Fibroblast of upper back skin (primary cell): Measurements from ENCODE around the gene FCN2.
"Not testable (repeated sequence)": the region's sequence is repeated elsewhere in the genome, so short reads cannot be mapped to it uniquely, and the experiment has no call there.

Experiments
- DNase-seq: peaks from one replicate; pipeline ENCODE4 v3.0.0-alpha.2; 2013

Gene FCN2

DNA sequence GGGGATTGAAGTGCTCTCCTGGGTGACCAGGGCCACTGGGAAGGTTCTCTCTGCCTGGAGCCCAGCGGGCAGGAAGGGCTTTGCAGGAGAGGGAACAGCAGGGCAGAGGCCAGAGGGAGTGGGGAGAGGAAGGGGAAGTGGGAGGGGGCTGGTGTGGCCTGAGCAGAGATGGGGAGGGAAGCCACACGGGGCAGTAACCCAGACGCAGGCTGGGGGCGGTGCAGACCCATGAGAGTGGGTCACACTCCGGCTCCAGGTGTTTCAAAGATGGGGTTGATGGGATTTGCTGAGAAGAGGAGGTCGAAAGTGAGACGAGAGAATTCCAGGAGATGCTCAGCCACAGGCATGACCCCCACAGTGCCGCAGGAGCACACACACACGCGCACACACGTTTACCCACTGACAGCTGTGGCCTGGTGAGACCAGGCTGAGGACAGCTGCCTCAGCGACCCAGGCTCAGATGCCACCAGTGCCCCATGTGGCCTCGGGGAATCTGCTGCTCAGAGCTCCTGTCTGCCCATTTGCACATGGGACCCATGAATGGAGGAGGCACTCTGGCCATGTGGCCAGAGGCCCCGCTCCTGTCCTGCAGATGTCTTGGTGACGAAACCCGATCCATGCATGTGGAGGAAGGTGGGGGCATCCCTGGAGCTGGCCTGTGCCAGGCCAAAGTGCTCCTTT, 32.7 kb upstream of the FCN2 start:
- DNase-seq: peak; percentile 31

DNA sequence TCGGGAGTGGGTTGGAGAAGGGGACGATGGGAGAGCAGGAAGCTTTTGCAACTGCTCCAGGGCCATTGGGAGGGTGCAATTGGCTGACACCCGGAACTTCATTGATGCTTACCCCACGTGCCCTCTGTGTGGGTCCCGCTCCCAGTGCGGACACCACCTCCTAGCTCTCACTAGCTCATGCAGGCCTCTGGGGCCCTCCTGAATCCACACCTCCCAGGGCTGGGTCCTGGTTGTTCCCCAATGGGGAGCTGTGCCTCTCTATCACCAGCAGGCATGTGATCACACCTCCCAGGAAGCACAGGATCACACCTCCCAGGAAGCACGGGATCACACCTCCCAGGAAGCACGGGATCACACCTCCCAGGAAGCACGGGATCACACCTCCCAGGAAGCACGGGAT, 32.1 kb upstream of the FCN2 start:
- peak; percentile 28 for DNase-seq

DNA sequence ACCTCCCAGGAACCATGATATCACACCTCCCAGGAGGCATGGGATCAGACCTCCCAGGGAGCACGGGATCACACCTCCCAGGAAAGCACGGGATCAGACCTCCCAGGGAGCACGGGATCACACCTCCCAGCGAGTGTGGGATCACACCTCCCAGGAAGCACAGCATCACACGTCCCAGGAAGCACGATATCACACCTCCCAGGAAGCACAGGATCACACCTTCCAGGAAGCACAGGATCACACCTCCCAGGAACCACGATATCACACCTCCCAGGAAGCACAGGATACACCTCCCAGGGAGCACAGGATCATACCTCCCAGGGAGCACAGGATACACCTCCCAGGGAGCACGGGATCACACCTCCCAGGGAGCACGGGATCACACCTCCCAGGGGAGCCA, 30.0 kb upstream of the FCN2 start:
- DNase-seq: no peak

DNA sequence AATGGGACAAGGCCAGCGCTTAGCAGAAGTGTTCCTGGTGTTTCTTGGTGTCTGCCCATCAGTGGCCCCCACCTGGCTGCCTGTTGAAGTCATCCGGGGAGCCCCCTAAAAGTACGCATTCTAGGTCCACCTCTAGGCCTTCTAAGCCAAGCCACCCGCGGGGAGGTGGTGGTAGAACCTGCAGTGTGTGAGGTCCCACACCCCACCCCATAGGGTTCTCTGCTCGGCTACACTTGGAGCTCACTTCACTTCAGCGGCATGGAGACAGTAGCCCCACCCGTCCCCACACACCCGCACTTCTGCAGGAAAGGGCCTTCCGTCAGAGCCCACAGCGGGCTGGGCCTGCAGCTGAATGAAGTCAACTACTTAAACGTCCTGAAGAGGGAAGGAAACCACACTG, 29.6 kb upstream of the FCN2 start:
- DNase-seq: no peak

DNA sequence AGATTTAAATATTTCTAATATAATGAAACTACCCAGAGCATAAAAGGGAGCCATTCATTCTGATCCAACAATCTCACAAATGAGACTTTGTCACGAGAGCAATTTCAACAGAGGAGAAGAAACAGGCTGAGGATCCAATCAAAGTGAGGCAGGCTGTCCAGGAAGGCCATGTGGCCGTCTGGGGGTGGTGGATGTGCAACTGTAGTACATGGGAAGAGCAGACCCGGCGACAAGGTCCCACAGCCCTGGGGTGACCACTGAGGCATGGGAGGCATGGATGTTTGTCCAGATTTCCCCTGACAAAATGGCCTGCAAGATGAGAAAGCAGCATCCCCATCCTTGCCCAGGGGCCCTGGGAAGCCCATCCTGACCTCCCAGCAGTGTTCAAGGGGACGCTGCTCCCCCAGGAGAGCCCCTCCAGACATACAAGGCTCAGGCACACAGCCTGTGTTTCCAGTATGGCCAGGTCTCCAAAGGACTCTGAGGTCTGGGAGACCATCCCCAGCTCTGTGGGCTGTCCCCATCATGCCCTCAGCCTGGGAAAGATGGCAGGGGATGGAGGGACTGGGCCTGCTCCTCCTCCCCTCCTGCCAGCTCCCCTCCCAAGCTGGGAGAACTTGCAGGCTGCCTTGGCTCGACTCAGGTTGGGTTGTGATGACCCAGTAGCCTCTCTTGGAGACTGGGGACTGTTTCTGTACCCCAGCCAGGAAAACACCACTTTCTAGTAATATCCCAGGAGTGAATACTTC, 27.5 kb upstream of the FCN2 start:
- no peak for DNase-seq

DNA sequence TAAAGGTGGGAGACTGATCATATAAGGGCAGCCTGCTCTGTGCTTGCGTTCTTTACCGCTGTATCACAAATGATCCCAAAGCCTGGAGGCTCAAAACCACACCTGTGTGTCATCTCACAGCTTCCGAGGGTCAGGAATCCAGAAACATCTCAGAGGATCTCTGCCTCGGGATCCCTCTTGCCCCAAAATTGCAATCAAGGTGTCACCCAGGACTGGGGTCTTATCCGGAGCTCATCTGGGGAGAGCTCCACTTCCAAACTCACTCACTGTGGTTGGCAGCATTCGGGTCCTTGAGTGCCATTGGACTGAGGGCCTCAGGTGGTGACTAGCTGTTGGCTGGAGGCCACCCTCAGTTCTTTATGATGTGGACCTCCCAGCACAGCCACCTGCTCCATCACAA, 26.7 kb upstream of the FCN2 start:
- no peak for DNase-seq

DNA sequence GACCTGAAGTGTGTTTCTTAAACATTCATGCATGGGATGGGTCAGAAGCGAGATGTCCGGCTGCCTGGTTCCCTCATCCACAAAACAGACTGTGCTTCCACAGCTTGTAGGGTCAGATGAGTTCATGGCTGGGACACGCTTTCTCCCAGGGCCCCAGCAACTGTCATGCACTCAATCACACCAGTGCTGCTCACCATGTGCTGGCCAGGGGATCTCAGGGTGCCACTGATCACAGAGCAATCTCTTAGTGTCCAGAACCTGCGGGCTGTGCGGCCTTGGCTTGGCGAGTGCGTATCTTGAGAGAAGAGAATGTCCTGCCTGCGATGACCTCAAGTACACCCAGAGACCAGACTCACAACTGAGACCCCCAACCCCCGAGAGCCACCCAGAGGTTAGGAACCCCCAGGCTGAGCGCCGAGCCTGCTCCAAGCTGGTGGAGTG, 26.0 kb upstream of the FCN2 start:
- no peak for DNase-seq

DNA sequence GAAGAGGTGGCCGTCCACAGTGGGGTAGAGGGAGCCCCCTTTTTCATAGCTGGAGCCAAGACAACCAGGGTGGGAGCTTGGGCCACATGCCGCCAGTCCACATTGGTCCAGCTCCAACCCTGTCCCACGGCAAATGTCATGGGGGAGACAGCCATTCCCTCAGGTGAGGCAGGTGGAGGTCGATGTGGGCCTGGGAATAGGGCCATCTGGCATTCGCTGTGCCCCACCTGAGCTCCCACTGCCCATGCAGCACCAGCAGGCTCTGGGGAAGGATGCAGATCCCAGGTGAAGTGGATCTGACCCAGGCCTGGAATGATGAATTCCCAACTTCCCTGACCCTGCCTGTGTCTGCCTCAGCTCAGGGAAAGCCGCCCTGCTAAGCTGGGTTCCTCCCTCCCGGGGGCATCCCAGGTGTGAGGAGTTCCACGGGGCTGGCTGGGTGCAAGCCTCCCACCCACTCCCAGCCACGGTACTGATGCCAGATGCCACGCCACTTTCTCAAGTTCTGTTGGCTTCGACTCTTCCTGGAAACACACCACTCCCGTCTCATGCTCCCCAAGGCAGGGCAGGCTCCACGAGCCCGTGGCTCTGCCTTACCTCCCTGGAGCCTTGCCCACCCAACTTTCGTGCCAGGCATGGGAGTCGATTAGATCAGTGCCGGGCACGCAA, 25.2 kb upstream of the FCN2 start:
- no peak for DNase-seq

DNA sequence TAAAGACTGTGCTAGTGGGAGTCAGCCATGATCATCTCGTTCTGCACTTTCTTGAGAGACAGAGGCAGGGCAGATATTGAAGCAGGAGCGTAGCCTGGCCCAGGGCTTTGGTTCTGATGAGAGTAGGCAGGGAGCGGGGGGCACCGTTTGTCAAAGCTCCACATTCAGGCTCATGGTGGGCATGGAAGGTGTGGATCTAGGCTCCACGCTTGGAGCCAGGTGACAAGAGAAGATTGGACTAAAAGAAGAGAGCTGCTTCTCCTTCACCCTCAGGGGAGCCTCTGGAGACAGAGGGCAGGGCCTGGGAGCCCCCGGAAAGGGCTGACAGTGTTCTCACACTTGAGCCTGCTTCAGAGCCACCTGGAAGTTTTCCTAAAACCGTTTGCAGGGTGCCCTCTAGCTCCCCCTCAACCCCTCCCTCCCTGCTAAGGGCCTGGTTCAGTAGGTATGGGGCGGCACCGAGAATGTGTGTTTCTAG, 24.7 kb upstream of the FCN2 start:
- no peak for DNase-seq

DNA sequence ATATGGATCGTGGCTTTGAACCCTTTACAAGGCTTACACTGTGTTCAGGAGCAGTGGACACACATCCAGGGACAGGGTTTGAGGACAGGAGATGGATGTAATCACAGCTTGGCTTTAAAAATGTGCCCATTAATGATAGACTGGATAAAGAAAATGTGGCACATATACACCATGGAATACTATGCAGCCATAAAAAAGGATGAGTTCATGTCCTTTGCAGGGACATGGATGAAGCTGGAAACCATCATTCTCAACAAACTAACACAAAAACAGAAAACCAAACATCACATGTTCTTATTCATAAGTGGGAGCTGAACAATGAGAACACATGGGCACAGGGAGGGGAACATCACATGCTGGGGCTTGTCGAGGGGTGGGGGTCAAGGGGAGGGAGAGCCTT, 23.2 kb upstream of the FCN2 start:
- not testable (repeated sequence) for DNase-seq

DNA sequence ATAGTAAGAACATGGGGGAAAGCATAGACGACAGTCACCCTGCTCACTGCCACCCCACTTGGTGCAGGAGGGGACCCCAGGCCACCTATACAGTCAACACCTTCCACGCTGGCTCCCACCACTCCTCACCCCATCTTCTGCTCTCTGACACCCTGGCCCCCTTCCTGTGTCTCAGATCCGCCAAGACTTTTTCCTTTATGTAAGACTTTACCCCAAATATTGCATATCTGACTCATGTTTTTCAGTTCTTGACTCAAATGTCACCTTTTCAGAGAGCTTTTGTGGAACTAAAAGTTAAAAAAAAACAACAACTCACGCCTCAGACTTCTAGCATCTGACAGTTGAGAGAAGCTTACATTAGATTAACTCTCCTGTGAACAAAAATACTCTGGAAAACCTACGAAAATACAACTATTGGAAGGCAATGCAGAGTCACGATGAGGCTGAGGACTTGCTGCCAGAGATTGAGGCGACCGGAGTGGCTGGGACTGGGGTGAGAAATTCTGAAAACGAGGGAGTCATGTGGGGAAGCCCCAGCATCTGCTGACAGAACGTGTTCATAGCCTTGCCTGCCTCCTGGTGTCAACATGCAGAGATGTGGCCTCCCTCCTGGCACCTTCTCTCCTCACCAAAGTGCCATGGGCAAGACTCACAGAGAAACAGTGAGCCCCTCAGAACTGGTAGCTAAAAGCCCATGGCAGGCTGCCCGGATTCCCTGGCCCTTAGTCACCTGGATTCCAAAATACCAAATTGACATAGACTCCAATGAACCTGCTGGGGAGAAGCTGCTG, 22.4 kb upstream of the FCN2 start:
- peak; percentile 63 for DNase-seq

DNA sequence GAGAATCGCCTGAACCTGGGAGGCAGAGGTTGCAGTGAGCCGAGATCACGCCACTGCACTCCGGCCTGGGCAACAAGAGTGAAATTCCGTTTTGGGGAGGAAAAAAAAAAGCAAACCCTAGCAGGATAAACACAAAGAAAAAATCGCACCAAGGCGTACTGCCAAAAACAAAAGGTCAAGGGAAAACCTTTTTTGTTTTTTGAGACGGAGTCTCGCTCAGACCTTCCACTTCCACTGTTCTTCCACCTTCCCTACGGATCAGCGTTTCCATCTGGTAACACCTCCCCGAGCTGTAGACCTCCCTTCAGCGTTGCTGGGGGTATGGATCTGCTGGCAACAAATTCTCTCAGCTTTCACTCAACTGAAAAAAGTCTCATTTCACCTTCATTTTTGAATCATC, 20.1 kb upstream of the FCN2 start:
- DNase-seq: no peak

DNA sequence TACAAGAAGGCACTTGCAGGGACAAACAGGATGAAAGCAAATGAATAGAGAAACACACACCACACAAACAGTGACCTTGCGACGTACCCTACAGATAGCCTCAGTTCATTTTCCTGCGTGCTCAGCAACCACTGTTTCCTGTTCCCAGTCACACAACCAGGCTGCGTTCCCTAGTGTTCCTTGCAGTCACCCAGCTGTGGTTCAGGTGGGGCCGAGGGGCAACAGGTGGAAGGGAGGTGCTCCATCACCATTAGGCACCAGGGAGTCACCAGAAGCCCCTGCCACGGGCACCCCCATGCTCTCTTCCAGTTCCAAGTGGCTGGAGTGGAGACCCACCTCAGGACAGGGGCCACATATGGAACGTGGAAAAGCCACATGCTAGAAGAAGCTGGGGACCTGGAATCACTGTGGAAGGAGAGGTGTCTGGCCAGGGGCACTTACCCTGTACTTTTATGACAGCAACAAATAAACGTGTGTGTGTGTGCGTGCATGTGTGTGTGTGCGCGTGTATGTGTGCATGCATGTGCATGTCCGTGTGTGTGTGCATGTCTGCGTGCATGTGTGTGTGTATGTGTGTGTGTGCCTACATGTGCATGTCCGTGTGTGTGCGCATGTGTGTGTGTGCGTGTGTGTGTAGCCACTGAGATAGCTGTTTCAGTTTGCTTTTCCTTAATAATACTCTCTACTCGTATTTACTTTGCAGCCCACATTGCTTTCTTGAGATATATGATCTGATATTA, 18.8 kb upstream of the FCN2 start:
- DNase-seq: no peak

DNA sequence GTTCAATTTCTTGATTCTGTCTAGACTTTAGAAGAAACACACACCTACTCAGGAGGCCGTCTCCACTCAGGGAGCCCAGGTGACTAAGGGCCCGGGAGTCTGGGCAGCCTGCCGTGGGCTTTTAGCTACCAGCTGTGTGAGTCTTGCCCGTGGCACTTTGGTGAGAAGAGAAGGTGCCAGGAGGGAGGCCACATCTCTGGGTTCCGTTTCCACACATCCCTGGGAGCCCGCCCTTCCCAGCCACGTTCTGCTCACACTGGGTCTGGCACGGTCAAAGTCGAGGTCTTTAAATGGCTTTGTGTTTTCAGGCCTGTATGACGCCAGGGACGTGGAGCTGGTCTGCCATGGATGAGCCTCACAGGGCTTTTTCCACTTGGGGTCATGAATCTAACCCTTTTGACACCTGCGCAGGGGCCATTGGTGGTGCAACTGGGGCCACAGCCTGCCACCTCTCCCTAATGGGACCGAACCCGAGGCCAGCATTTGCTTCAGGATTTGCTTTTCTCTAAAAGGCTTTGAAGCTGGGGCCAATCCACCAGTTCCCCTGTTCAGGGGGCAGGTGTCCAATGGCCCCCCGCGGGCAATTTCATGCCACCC, 17.2 kb upstream of the FCN2 start:
- no peak for DNase-seq

DNA sequence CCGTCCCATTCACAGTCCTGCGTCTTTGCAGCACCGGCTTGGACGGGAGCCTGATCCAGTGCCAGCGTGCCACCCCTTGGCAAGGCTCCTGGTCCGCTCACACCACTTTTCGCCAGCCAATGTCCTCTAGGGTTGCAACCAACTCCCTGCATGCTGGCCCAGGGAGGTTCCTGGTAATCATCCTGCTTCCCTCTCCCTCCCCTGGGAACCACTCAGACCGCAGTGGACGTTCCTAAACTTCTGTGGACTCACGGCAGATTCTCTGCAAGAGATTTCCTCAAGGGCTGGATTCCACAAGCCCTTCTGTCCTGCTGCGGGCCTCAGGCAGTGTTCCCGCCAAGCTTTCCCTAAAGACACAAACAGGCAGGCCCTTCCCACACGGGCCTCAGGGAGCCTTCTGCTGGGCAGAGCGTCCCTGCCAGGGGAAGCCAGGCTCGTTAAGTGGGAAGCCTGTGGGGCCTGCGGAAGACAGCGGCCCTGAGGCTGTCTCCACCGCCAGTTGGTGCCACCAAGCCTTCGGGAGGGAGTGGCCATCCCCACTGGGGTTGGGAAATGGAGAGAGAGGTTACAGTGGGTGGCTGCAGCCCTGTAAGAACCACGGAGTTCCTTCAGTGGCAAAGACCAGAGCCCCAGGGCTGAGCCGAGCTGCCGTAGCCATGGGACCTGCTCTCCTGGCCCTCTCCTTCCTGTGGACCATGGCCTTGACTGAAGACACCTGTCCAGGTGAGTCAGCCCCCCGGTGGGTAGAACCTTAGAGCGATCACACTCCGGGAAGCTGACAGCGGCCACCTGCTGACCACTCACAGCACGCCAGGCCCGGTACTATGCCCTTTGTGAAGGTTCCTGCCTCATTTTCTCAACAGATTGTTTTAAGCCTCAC, 16.4 kb upstream of the FCN2 start:
- DNase-seq: no peak

DNA sequence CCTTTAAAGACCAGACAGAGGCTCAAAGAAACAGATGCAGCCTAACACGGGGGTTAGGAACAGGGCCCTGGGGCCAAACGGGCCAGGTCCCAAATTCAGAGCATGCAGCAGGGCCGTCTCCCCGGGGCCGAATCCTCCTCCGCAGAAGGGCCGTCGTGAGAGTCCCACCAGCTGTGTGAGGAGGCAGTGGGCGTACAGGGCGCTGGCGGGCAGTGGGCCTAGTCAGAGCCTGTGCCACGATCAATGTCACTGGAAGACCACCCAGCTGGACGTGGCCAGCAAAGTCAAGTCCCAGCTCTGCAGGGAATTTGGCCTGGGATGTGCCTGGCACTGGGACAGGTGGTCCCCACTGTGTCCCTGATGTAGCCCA, 15.8 kb upstream of the FCN2 start:
- no peak for DNase-seq

DNA sequence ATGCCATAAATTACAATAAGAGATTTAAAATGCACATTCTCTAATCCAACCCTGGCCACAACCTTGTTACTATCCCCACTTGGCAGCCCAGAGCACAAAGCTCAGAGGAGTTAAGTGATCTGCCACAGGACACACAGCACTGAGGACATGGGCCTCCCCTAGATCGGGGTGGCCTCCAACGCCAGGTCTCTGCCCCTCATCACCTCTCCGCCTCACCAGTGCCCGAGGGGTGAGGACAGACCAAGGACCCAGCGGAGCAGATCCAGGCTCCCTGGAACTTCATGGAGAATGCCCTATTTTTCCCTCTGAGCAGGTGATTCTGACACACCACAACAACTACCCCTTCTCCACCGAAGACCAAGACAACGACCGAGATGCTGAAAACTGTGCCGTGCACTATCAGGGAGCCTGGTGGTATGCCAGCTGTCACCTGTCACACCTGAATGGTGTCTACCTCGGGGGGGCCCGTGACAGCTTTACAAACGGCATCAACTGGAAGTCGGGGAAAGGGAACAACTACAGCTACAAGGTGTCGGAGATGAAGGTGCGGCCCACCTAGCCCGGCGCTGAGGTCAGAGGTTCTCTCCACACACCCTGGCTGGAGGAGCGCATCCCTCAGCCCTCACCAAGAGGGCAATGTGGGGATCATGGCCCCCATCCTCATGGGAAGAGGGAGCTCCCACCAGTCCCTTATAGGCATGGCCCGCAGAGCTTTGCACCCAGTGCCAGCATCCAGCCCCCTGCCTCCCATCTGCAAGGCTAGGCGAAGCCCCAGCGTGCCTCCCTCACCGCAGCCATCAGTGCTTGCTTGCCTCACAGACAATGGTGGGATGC, 12.5 kb upstream of the FCN2 start:
- no peak for DNase-seq

DNA sequence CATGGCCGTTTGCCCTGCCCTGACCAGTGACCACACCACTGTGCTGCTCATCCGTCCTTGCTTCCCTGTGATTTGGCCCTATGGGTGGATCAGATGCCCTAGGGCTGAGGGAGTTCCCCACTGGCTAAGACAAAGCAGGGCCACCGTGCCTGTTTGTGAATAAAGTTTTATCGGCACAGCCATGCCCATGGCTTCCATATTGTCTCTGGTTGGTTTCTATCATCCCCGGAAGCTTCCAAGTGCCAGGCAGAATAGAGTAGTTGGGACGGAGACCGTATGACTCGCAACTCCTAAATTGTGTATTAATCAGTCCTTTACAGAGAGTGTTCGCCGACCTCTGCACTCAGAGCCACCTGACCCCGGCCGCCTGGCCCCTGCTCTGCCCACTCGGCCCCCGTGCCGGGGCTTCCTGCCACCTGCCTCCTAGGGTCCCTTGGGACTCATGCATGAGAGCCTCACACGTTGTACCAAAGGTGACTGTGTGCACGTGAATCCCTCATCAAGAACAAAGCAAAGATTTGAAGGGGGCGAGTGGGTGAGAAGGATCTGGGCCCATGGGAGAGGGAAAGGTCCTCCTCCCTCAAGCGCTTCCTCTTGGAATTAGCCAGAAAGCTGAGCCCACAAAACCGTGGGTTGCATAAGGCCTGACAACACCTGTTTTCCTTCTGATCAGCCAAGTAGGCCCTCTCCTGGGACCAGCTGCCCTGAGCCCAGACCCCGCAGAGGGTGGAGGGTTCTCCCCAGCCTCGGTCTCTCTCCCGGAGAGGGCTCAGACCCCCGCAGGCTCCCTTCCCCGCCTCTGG, 11.7 kb upstream of the FCN2 start:
- no peak for DNase-seq
